LHCN-M2 (cell line): ENCODE results near the gene PTP4A2. TPM values are rescaled to one million over a fixed set of nuclear protein-coding genes. Genes with fewer than 3 reads are reported as not detected.
"Not testable (repeated sequence)": the region's sequence is repeated elsewhere in the genome, so short reads cannot be mapped to it uniquely, and the experiment has no call there.

Experiments
- DNase-seq: peaks from one replicate; pipeline ENCODE4 v3.0.0-alpha.2; 2012; ENCODE audit warnings: low read depth
- total RNA-seq: library from RNA; depleted of rRNA; stranded (reverse); fragments of >200 nt; gene quantifications from 2 replicates; pipeline ENCODE4 v1.2.3, GENCODE V29; 2014

Gene PTP4A2
- total RNA-seq, 1 experiment from 2014 or later, result 266 TPM

DNA sequence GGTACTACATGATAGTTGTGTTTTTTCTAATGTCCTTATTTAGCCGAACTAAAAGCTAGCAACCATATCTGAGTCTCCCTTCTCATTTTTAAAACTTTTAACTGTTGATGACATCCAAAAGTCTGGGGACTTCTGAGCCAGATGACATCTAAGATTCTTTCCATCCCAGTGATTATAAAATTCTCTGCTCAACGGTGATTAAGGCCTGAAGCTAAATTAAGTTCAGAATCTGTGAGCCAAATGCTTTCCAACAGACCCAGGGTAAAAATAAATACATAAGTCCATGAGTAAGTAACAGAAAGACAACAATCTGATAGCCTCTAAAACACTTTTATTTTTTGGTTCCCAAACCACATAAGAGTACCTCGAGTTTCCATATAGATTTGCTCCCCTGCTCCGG, 13.1 kb upstream of the PTP4A2 start:
- DNase-seq, result no peak

DNA sequence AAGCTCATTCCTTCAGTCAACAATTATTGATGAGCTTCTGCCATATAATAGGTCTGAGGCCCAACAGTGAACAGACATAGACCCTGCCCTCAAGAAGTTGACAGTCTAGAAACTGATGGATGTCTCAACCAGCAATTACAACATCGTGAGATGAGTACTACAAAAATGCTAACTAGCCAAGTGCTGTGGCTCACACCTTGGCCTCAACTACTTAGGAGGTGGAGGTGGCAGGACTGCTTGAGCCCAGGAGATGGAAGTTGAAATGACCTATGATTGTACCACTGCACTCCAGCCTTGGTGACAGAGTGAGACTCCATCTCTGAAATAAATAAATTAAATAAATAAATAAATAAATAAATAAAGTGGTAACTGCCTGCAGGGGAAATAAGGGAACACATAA, 11.7 kb upstream of the PTP4A2 start:
- DNase-seq, result no peak

DNA sequence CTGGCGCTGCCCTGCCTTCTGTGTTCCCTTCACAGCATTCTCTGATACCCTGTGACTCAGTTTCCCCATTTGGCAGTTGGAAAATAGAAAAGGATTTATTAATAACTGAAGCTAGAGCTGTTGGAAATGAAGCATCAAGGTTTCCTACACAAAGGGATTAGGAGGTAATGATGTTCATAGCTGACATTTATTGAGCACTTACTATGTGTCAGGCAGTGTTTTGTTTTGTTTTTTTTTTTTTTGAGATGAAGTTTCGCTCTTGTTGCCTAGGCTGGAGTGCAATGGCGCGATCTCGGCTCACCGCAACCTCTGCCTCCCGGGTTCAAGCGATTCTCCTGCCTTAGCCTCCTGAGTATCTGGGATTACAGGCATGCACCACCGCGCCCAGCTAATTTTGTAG, 7.5 kb upstream of the PTP4A2 start:
- DNase-seq, result not testable (repeated sequence)

DNA sequence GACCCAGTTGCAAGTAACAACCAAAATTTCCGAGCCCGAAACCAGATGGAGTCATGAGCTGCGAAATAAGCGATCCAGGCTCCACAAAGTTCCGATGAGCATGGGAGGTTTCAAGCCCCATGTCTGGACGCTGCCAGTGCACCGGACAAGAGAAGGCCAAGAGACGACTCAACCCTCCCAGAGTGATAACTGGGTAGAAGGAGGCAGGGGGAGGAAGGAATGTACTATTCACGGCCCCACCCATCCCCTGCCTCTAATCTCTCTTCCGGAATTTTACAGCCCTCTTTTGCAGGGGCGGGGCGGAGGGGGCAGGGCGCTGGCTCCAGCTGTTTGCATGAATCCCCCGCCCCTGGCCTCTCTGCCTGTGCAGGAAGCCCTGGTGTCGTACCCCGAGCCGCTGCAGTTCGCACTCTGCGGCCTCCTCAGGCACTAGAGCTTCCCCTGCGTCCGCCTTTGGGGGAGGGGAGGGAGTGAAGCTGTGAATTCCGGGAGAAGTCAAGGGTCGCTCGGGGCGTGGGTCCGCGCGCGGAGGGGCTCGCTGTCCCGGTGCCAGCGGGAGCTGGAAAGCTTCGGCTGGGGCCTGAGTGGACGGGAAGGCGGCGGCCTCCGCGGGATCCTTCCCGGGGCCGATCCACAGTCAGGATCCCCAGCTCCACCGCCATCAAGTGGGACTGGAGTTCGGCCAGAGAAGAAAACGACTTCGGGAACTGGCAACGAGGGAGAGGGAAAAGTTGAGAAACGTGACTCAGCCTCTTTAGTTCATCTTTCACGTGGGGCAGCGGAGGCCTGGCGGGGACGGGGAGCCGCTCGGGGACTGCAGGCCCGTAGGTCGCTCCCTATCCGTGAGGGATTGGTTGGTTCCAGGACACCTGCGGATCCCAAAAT, 6.3 kb upstream of the PTP4A2 start:
- DNase-seq, result peak; percentile 85

DNA sequence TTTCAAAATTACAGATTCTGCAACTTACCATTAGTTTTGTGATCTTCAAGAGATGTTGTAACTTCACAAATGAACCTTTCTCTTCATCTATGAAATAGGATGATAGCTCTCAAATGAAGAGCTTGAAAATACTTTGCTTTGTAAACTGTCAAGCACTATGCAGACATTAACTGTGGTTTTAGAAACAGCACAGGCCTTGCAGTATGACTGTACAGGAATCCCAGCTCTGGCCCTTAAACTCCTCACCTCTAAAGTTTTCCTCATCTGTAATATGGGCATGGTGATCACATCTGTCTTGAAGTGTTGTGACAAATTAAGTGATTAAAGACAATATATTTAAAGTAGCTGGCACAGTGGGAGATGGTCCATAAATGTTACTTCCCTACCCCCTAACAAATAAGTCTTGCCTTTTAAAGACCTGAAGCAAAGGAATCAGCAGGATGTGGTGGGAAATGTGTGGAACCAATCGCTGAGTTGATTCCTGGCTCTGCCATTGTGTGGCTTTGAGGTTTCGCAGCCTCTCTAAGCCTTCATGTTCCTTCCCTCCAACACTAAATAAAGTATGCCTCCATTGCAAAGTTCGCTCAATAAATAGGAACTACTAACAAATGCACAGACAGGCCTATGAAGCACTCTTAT, 5.5 kb upstream of the PTP4A2 start:
- DNase-seq, result no peak

DNA sequence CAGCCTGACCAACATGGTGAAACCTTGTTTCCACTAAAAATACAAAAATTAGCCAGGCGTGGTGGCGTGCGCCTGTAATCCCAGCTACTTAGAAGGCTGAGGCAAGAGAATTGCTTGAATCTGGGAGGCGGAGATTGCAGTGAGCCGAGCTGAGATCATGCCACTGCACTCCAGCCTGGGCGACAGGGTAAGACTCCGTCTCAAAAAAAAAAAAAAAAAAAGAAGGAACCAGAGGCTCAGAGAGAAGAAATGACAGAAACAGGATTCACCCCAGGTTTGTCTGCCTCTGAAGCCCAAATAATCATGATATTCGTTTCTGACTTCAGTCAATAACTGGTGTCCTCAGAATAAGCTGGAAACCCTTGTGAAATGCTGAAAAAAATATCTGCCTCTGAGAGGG, 3.9 kb upstream of the PTP4A2 start:
- DNase-seq, result not testable (repeated sequence)

DNA sequence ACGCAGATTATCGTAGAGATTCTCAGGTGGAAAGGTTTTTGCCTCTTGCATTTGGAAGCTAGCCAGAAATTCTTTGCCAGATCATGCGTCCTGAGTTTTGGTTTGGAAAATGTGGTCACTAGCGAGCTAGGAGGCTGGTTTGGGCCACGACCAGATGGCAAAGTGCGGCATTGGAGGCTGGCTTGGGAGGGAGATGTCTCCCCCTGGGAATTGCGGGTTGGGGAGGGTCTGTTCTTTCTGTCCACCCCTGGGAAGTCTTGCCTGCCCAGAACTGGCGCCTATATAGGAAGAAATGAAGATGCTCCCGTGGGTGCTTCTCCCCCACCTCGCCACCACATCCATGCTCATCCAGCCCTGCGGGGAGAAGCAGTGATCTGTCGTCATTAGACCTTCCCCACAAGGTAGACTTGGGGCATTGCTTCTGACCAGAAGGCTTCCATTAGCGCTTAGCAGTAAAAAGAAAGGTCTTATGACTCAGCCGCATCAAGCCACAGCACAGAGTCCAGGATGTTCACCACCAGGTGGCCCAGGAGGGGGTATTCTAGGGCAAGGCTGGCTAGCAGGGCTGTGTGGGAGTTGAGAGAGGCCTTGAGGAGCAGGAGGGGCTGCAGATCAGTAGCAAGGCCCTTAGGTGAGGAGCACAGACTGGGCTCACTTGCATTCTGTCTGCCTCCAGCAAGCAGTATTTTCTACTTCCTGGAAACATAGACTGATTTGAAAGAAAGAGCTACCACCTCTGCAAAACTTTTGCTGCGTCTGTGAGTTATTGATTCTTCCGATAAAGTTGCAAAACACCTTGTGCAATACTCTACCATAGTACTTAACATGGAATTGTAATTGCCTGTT, 1.5 kb upstream of the PTP4A2 start:
- peak; percentile 73 for DNase-seq

DNA sequence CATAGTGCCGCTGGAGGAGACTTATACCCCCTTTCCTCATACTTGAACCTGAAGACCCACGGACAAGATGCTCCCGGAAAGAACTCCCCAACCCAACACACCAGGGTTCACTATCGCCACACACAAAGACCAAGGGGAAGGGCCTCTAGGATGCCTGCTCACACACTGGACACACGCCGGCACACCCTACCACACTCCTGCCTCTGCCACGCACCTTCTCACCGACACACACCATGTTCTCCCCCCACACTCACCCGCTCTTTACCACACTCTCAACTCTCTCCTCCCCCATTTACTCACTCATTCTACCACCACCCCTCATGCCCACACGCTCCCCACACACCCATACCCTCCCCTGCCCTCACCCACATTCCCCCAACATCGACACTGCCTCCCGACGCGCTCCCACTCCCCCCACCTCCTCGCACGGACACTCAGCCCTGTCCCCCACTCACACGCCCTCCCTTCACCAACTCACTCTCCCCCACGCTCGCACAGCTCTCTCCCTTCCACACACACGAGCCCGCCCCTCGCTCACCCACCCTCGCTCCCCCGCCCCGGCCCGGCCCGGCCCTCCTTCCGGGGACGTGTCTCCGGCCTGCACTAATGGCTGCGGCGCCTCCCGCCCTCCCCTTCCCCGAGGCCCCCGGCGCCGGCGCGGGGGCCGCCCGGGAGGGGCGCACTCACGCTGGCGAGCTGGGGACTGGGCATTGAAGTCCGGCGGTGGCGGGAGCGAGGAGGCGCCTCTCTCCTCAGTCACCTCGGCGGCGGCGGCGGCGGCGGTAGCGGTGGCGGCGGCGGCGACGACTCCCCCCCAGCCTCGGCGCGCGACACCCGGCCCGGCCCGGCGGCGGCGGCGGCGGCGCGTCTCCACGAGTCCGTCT, 626 bp downstream of the PTP4A2 start:
- peak; percentile 56 for DNase-seq

DNA sequence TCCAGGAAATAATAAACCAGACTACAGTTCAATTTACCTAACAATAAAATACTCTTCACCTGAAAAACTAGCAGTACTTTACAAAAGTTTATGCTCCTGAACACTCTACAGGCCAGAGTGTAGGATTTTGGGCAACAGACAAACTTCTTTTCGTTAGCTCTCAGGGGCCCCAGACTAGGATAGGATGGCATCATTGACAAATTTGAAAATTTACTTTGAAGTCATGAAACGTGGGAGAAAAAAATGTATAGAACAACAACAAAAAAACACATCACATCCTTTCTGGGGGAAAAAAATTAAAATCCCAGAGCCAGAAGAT, 1.2 kb downstream of the PTP4A2 start:
- DNase-seq, result no peak

DNA sequence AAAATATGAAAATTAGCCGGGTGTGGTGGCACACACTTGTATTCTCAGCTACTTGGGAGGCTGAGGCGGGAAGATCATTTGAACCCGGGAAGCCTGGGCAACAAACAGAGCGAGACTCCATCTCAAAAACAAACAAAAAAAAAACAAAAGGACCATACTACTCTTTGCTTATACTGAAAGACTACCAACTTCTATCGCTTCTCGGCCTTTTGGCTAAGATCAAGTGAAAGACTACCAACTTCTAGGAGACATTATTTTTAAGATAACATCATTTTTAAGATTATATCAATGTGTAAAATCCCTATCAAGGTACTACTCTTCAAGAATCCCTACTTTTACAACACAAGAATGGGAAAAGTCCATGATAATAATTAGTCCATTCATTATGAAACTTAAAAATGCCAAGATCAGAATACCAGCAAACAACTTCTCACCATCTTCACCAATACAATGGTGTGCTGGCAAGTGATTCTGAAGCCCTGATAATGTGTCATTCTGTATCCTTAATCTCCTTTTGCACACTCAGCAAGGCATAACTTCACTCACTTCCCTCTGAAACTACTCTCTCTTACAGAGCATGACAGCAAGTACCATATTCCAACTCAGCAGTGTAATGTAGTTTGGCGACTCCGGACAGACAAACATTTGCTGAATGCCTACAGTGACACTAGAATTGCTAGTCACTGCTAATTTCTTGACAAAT, 1.7 kb downstream of the PTP4A2 start:
- no peak for DNase-seq

DNA sequence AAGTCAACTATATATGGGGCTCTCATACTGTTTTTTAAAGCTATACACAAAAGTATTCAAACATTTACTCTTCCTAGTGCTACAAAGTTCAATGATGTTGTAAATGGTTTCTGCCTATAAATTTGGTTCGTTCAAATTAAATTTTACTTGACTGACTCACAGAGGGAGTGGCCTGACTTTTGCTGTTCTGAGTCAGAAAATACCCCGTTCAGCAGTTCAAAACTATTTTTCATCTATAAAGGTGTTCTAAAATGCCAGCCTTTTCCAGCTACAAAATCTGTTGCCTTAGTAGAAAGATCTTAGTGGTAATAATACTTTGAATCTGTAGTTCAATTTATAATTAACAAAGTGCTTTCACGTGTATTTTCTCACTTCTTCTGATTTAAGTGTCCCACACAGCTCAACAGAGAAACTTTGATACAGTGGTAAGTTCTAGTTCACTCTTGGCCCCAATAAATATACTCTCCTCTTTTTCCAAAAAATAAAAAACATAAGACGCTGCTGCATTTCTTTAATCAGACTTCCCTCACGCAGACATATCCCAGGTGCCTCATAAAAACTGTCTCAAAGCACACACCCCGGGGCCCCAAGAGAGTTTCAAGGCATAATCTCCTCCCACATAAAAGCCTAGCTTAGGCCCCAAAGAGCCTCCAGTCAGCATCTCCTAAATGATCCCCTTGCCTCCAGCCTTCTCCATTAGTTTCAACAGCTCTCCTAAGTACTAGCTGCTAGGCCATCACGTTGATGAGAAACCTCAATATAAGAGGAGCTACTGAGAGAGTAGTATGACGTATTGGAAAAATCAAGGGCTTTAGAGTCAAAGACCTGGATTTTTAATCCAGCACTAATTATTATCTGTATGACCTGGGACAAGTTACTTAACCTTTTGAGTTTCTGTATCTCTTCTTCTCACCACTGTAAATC, 3.2 kb downstream of the PTP4A2 start:
- DNase-seq, result peak; percentile 58

DNA sequence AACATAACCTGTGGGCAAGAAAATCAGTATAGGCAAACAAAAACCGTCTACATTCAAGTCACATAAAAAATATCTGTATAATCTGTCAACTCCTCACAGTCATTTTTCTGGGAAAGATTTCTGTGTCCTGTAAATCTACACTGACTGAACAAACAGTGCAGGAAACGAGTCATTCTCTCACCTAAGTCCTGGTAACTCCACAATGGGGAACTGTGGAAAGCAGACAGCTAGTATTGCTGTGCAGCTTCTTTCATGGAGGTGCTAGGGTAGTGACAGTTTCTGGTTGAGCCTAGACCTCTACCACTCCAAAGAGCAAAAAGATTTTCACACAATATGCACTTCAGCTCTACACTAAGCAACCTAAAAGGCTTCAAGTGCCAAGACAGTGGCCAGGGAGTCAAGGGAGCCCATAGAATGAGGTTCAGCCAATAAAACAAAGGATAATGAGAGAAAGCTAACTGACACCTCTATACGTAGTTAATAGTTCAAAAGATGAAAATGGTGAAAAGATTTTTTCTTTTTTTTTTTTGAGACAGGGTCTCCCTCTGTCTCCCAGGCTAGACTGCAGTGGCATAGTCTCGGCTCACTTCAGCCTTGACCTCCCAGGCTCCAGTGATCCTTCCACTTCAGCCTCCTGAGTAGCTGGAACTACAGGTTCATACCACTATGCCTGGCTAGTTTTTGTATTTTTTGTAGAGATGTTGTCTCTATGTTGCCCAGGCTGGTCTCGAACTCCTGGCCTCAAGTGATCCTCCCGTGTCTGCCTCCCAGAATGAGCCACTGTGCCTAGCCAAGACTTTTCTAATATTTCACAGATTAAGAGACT, 5.5 kb downstream of the PTP4A2 start:
- no peak for DNase-seq

DNA sequence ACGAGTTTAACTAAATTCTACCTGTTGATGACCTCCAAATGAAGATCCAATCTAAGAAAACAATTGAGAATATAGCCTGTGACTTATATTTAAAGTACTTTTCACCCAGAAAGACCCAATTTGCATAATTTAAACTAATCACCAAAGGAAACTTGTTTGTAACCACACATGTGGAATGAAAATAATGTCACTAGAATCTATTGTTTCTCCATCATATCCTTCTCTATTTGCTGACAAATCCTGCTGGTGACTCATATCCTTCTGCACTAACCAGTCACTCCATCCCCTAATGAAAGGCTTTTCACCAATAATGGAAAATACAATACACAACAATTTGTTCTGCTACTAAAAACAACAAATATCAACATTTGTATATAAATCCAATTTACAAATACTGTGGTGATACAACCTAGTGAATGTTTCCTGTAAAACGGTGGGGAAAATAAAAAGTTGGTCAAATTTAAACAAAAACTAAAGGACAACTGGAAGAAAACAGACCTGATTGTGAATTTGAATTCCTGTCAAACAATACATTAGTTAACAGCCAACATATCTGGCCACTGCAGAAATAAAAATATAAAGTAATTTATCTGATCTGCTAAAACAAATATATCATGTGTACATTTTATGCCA, 6.5 kb downstream of the PTP4A2 start:
- peak; percentile 66 for DNase-seq

DNA sequence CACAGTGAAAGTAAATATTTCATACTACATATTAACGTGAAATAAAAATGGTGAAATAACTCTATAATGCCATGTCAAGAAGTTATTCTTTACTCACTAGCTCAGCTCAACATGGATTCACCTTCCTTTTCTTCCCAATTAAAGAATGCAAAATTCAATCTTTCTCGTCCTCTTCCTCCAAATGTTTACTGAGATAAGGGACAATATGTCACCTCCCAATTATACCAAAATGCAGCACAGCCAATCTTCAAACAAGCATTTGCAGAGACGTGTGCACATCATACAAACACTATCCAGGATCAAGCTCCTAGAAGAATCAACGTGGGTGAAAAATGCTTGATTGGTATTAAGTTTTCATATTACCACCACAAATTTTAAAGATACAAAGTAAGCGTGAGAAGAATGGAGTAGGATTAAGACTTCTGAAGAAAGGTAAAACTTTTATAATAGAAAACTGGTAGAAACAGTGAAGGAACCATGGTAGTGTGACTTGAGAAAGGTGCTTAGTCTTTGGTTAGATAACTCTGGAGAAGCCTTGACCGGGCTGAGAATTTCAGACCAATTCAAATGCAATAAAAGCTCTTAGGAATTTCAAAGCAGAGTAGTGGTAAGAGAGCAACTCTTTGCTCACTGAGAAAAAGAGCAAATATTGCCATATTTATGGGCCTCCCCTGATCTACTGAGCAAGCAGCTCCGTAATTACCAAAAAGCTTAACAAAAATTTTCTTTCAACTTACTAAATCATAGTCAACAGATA, 7.2 kb downstream of the PTP4A2 start:
- DNase-seq, result no peak

DNA sequence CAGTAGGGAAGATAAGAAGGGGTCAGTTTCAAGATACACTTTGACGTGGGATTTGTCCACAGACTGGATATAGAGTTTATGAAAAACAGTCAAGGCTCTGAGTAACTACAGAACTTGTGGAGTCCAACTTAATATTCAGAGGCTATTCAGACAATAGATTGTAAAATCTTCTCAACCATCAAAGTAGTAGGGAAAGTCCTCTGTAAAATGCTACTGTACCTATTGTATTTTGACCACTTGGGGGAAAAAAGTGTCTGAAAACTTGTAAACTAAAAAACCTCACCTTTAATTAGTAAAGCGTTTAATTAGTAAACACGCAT, 10.5 kb downstream of the PTP4A2 start:
- no peak for DNase-seq

DNA sequence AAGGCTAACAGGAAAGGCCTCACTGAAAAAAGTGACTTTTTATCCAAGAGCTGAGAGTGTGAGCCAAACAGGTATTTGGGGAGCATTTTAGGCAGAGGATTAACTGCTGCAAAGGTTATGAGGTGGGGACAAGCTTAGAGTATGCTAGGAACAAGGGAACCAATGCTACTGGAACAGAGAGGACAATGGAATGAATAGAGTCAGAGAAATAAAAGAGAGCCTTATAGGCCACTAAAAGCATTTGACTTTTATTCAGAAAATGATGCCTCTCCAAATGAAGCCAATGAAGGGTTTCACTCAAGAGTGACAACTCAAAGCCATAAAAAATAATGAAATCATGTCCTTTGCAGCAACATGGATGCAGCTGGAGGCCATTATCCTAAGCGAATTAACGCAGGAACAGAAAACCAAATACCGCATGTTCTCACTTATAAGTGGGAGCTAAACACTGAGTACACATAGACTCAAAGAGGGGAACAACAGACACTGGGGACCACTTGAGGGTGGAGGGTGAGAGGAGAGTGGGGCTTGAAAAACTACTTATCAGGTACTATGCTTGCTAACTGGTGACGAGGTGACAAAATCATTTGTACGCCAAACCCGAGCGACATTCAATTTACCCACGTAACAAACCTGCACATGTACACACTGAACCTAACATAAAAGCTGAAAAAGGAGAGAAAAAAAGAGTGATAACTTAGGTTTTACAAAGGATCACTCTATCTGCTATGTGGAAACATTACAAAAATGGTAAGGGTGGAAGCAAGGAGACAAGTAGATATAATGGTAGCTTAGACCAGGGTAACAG, 11.1 kb downstream of the PTP4A2 start:
- DNase-seq, result no peak

DNA sequence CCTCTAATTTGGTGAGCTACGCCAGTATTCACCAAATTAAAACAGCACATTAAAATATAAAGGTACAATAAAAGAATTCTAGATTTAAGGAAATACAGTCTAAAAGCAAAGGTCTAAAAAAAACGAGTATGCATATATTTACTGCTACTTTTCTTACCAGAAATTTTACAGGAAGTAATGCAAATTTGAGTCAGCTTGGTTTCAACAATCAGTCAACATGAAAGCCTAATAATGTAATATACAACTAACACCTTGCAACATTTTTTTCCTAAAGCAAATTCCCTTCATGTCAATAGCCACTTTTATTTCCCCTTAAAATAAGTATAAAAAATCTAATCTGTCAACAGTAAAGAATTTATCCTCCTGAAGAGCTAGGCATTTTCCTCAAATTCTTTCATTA, 11.9 kb downstream of the PTP4A2 start:
- no peak for DNase-seq
